Erythroblast (primary cell): ENCODE results near the gene ADSL.

Source experiments
- GATA1 ChIP-seq: IDR thresholded peaks from 2 replicates; pipeline ENCODE4 v1.6.1; 2011; ENCODE audit warnings: low read depth, mild to moderate bottlenecking, control low read depth, low read length, moderate library complexity
- POLR2A ChIP-seq: IDR thresholded peaks from 2 replicates; pipeline ENCODE4 v1.6.1; 2011; ENCODE audit warnings: mild to moderate bottlenecking, low read length

DNA sequence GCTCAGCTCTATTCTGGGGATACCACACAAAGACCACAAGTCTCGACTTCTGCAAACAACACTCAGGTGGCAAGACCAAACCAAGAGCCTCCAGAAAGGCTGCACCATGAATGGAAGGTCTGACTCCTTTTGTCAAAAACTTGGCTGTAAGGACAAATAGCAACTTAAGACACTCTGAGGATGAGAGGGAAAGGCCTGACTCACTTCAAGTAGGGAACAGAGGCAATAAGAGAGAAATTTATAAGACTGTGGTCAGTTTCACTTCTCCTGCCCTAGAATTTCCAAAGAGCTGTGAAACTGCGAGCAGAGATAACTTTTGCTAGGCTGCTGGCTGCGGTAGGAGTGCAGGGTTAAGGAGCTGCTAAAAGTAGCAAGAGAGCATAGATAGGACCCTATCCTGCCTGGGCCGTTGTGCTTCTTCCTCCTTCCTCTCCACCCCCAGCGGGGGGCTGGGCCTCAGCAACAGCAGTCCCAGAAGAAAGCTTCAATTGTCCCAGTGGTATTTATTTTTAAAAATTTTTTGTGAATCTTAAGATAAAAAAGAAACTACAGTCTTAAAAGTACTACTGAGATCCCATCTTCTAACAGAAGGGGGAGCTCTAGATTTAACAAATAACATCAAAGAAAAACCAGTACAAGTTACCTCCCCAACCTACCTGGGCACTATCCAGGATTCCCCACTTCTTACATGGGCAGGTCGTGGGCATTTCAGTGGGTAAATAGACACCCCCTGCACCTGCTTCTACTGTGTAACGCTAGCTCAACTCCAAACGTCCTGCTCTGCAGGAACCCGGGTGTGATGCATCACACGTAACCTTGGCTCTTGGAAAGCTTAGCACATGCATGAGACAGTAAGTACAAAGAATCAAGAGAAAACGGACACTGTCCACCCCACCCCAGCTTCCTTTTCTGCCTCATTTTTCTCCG, 90.5 kb downstream of the ADSL start:
- no peak for TF ChIP-seq POLR2A
- no peak for TF ChIP-seq GATA1
